ENCODE measurements around the gene CREG2.

CREG2 gene

GRCh38 chr2:101388232-101388631 is 929 bp upstream of the CREG2 start:
- no peak for TF ChIP-seq CTCF (IDR thresholded peaks at IDR 0.05; ENCODE audit: insufficient read depth, low read depth, low read length, missing control alignments)
- DNase-seq (ENCODE audit: low read depth): peak; percentile 94
- H3K4me3 ChIP-seq (ENCODE audit: low read length): no peak overlapping the region

GRCh38 chr2:101386599-101387150 is 628 bp downstream of the CREG2 start:
- no peak for TF ChIP-seq CTCF (IDR thresholded peaks at IDR 0.05; ENCODE audit: insufficient read depth, low read depth, low read length, missing control alignments)
- DNase-seq (ENCODE audit: low read depth): no peak
- peak overlapping the region; percentile 24 for H3K4me3 ChIP-seq (ENCODE audit: low read length)

GRCh38 chr2:101383016-101383541 is 4.2 kb downstream of the CREG2 start:
- TF ChIP-seq CTCF (IDR thresholded peaks at IDR 0.05; ENCODE audit: insufficient read depth, low read depth, low read length, missing control alignments): no peak

GRCh38 chr2:101382442-101382841 is 4.9 kb downstream of the CREG2 start:
- no peak for TF ChIP-seq CTCF (IDR thresholded peaks at IDR 0.05; ENCODE audit: insufficient read depth, low read depth, low read length, missing control alignments)
- DNase-seq (ENCODE audit: low read depth): no peak
- no peak overlapping the region for H3K4me3 ChIP-seq (ENCODE audit: low read length)

More at GRCh38 chr2:101383016-101383541, 4.2 kb downstream of the CREG2 start:
- DNase-seq (ENCODE audit: low read depth): no peak
- H3K4me3 ChIP-seq (ENCODE audit: low read length): no peak overlapping the region

GRCh38 chr2:101380376-101380775 is 6.9 kb downstream of the CREG2 start:
- TF ChIP-seq CTCF (IDR thresholded peaks at IDR 0.05; ENCODE audit: insufficient read depth, low read depth, low read length, missing control alignments): no peak
- peak; percentile 95 for DNase-seq (ENCODE audit: low read depth)
- no peak overlapping the region for H3K4me3 ChIP-seq (ENCODE audit: low read length)

GRCh38 chr2:101379091-101379490 is 8.2 kb downstream of the CREG2 start:
- TF ChIP-seq CTCF (IDR thresholded peaks at IDR 0.05; ENCODE audit: insufficient read depth, low read depth, low read length, missing control alignments): no peak
- no peak overlapping the region for H3K4me3 ChIP-seq (ENCODE audit: low read length)
- DNase-seq (ENCODE audit: low read depth): no peak

GRCh38 chr2:101375653-101376052 is 11.7 kb downstream of the CREG2 start:
- no peak for DNase-seq (ENCODE audit: low read depth)
- H3K4me3 ChIP-seq (ENCODE audit: low read length): no peak overlapping the region
- TF ChIP-seq CTCF (IDR thresholded peaks at IDR 0.05; ENCODE audit: insufficient read depth, low read depth, low read length, missing control alignments): no peak
